HAP-1 (cell line): ENCODE data around the gene POMT1.
"Not testable (repeated sequence)": the region's sequence is repeated elsewhere in the genome, so short reads cannot be mapped to it uniquely, and the experiment has no call there.

ENCODE experiments used
- DNase-seq, 2 experiments: peaks; one replicate each; pipeline ENCODE4 v3.0.0-alpha.2; 2016 to 2020; ENCODE audit warnings: low spot score in 2 of 2
- H3K27me3 ChIP-seq: fragments of 250-450 bp; sonication (Bioruptor Pico); 2 replicates; pipeline ENCODE4 v1.5.1; 2020; ENCODE audit warnings: low read depth, mild to moderate bottlenecking, moderate library complexity
- H3K36me3 ChIP-seq: fragments of 250-450 bp; sonication (Bioruptor Pico); replicated peaks from 2 replicates; pipeline ENCODE4 v1.5.1; 2020; ENCODE audit warnings: mild to moderate bottlenecking
- H3K4me1 ChIP-seq: fragments of 250-450 bp; sonication (Bioruptor Pico); 2 replicates; pipeline ENCODE4 v1.5.1; 2020; ENCODE audit warnings: mild to moderate bottlenecking
- H3K4me3 ChIP-seq: fragments of 250-450 bp; sonication (Bioruptor Pico); 2 replicates; pipeline ENCODE4 v1.5.1; 2020; ENCODE audit warnings: mild to moderate bottlenecking, moderate library complexity
- H3K9me3 ChIP-seq: fragments of 250-450 bp; sonication (Bioruptor Pico); 2 replicates; pipeline ENCODE4 v1.5.1; 2020; ENCODE audit warnings: mild to moderate bottlenecking, moderate library complexity
- in situ Hi-C: fragments of 300-500 bp; cut with MboI; formaldehyde crosslinking; loops from 3 replicates; pipeline ENCODE4 v1.14.3; 2020; ENCODE audit warnings: low sequenced_read_pairs, inconsistent platforms, mixed read lengths

The POMT1 gene

DNA sequence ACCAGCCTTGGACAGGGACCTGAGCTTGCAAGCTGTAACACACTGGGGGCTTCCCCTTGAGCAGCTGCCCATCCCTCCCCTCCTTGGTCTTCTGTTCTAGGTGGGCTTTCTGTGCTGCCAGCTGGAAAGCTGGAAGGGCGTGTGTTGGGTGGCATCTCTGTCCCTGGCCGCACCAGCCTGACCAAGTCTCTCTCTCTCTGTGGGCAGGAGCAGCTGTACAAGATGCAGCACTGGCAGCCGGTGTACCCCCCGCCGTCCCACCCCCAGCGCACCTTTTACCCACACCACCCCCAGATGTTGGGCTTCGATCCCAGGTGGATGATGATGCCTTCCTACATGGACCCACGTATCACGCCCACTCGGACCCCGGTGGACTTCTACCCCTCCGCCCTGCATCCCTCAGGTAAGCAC, 32.1 kb upstream of the POMT1 start:
- Histone ChIP-seq H3K27me3 (no peaks in the 10 kb centered on the region), H3K4me3 (no peak overlapping the region), H3K36me3 (peaks cover 99% of the 10 kb centered on the region), H3K4me1 (no peaks in the 10 kb centered on the region), H3K9me3 (no peaks in the 10 kb centered on the region)
- DNase-seq, result no peak
- in situ Hi-C loops, result loop anchor here (10.0 kb wide), 1 partner anchor 316 kb away; no protein-coding TSS in a partner anchor

DNA sequence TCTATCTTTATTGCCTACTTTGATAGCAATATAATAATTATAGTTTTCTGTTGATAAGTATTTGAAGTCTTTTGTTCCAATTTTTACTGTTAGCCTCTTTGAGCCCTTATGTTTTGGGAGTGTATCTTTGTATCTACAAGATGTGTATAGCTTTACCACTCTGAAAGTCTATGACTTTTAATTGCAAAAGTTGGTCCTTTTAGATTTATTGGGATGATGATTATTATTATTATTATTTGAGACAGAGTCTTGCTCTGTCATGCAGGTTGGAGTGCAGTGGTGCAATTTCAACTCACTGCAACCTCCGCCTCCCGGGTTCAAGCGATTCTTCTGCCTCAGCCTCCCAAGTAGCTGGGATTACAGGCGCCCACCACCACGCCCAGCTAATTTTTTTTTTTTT, 30.6 kb upstream of the POMT1 start:
- H3K9me3 ChIP-seq, H3K4me3 ChIP-seq, H3K27me3 ChIP-seq, H3K4me1 ChIP-seq, DNase-seq: not testable (repeated sequence)
- peaks cover 99% of the 10 kb centered on the region for H3K36me3 ChIP-seq
- in situ Hi-C loops, result loop anchor here (10.0 kb wide), 1 partner anchor 317 kb away; no protein-coding TSS in a partner anchor

GRCh38 chr9:131473198-131473885, 29.4 kb upstream of the POMT1 start:
- Histone ChIP-seq H3K9me3 (no peaks in the 10 kb centered on the region), H3K4me1 (no peaks in the 10 kb centered on the region), H3K27me3 (no peaks in the 10 kb centered on the region), H3K36me3 (peaks cover 99% of the 10 kb centered on the region), H3K4me3 (no peak overlapping the region)
- in situ Hi-C loops, result loop anchor here (10.0 kb wide), 1 partner anchor 319 kb away; no protein-coding TSS in a partner anchor
- DNase-seq, result no peak

GRCh38 chr9:131473891-131474290, 28.8 kb upstream of the POMT1 start:
- in situ Hi-C loops, result loop anchor here (10.0 kb wide), 1 partner anchor 319 kb away; no protein-coding TSS in a partner anchor
- H3K4me1 ChIP-seq, result no peaks in the 10 kb centered on the region
- H3K27me3 ChIP-seq, result no peaks in the 10 kb centered on the region
- no peak for DNase-seq
- H3K4me3 ChIP-seq, result no peak overlapping the region
- peaks cover 98% of the 10 kb centered on the region for H3K36me3 ChIP-seq
- no peaks in the 10 kb centered on the region for H3K9me3 ChIP-seq

- H3K4me1 ChIP-seq, result no peaks in the 10 kb centered on the region
- peaks cover 98% of the 10 kb centered on the region for H3K36me3 ChIP-seq
- H3K27me3 ChIP-seq, result no peaks in the 10 kb centered on the region
- H3K9me3 ChIP-seq, result no peaks in the 10 kb centered on the region
- in situ Hi-C loops, result loop anchor here (10.0 kb wide), 1 partner anchor 320 kb away; no protein-coding TSS in a partner anchor
- no peak overlapping the region for H3K4me3 ChIP-seq
- DNase-seq, result no peak
Observed at GRCh38 chr9:131474711-131475110, 28.0 kb upstream of the POMT1 start.

GRCh38 chr9:131475111-131475955, 27.4 kb upstream of the POMT1 start:
- DNase-seq, result no peak
- Histone ChIP-seq H3K4me3 (no peak overlapping the region), H3K27me3 (no peaks in the 10 kb centered on the region), H3K36me3 (peaks cover 98% of the 10 kb centered on the region), H3K9me3 (no peaks in the 10 kb centered on the region), H3K4me1 (no peaks in the 10 kb centered on the region)
- in situ Hi-C loops, result loop anchor here (10.0 kb wide), 1 partner anchor 321 kb away; no protein-coding TSS in a partner anchor

- no peak for DNase-seq
- Histone ChIP-seq H3K4me3 (no peak overlapping the region), H3K9me3 (no peaks in the 10 kb centered on the region), H3K36me3 (peaks cover 96% of the 10 kb centered on the region), H3K4me1 (no peaks in the 10 kb centered on the region), H3K27me3 (no peaks in the 10 kb centered on the region)
- in situ Hi-C loops, result loop anchor here (10.0 kb wide), 1 partner anchor 321 kb away; no protein-coding TSS in a partner anchor
Observed at GRCh38 chr9:131475956-131476776, 26.6 kb upstream of the POMT1 start.

GRCh38 chr9:131476777-131477345, 25.9 kb upstream of the POMT1 start:
- no peaks in the 10 kb centered on the region for H3K9me3 ChIP-seq
- H3K36me3 ChIP-seq, result peaks cover 96% of the 10 kb centered on the region
- DNase-seq, result no peak
- no peaks in the 10 kb centered on the region for H3K27me3 ChIP-seq
- no peak overlapping the region for H3K4me3 ChIP-seq
- H3K4me1 ChIP-seq, result no peaks in the 10 kb centered on the region
- in situ Hi-C loops, result loop anchor here (10.0 kb wide), 1 partner anchor 322 kb away; no protein-coding TSS in a partner anchor

DNA sequence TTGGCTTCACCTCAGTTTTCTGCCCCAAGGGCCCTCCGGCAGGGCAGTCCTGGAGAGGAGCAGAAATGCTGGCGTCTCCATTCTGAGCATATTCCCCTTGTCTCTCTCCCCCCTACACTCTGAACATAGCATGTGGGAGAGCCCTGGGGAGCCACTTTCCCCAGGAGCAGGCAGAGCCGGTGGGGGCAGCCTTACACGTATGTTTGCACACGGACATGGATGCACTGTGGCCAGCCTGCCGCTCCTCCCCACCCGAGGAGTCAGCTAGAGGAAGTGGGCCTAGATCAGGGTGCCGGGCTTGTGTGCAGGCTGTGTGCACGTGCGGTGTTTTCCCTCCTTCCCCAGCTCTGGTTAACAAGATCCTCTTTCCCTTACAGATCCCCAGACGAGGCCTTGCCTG, 25.4 kb upstream of the POMT1 start:
- Histone ChIP-seq H3K4me3 (no peak overlapping the region), H3K27me3 (no peaks in the 10 kb centered on the region), H3K4me1 (no peaks in the 10 kb centered on the region), H3K36me3 (peaks cover 97% of the 10 kb centered on the region), H3K9me3 (no peaks in the 10 kb centered on the region)
- in situ Hi-C loops, result loop anchor here (10.0 kb wide), 1 partner anchor 323 kb away; no protein-coding TSS in a partner anchor
- DNase-seq, result no peak

- no peaks in the 10 kb centered on the region for H3K27me3 ChIP-seq
- no peaks in the 10 kb centered on the region for H3K9me3 ChIP-seq
- in situ Hi-C loops, result loop anchor here (10.0 kb wide), 1 partner anchor 323 kb away; no protein-coding TSS in a partner anchor
- DNase-seq, result no peak
- no peak overlapping the region for H3K4me3 ChIP-seq
- no peaks in the 10 kb centered on the region for H3K4me1 ChIP-seq
- H3K36me3 ChIP-seq, result peaks cover 97% of the 10 kb centered on the region
Observed at GRCh38 chr9:131477816-131478419, 24.8 kb upstream of the POMT1 start.

DNA sequence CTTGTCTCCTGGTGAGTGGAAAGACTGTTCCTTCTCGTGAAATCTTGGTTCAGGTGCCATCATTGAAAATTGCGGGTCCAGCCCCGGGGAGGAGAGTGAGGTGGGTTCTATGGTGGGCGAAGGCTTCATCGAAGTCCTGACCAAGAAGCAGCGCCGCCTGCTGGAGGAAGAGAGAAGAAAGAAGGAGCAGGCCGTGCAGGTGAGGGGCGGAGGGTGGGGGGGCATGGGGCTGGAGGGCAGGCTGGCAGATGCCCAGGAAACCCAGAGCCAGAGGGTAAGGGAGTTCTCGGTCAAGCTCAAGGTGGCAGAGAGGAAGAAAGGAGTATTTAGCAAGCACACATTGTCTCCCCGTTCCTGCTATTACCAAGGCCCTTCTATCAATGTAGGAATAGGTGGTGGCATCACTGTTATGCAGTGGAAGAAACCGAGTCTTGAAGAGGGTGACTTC, 24.3 kb upstream of the POMT1 start:
- in situ Hi-C loops, result loop anchor here (10.0 kb wide), 1 partner anchor 324 kb away; no protein-coding TSS in a partner anchor
- Histone ChIP-seq H3K4me3 (no peak overlapping the region), H3K9me3 (no peaks in the 10 kb centered on the region), H3K36me3 (peaks cover 97% of the 10 kb centered on the region), H3K4me1 (no peaks in the 10 kb centered on the region), H3K27me3 (no peaks in the 10 kb centered on the region)
- DNase-seq, result peak in 1 of 2 experiments; percentile 82

DNA sequence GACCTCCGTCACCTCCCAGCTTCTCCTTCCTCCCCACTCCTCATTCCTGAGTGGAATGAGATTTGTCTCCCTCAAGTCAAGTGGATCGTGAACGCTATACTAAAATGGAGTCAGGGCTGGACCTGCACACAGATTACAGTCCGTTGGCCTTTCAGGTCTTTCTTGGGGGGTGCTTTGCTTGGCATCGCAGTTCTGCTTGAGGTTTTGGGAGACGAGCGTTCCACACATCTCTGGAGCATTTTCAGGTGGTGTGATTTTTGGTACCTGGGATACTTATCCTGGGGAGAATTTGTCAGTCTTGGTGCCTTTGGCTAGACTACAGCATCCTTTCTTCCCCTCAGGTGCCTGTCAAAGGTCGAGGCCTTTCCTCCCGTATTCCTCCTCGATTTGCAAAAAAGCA, 23.8 kb upstream of the POMT1 start:
- H3K4me3 ChIP-seq, result no peak overlapping the region
- peaks cover 97% of the 10 kb centered on the region for H3K36me3 ChIP-seq
- H3K4me1 ChIP-seq, result no peaks in the 10 kb centered on the region
- H3K9me3 ChIP-seq, result no peaks in the 10 kb centered on the region
- in situ Hi-C loops, result loop anchor here (10.0 kb wide), 1 partner anchor 324 kb away; no protein-coding TSS in a partner anchor
- H3K27me3 ChIP-seq, result no peaks in the 10 kb centered on the region
- DNase-seq, result no peak
